Activated T-helper 1 cell treated with anti-CD3 and anti-CD28 coated beads, Interleukin-12 subunit alpha, Interleukin-12 subunit beta, Interleukin-2, Interleukin-4 antibody, amounts not matched to agents 30 ng/mL and 10 ng/mL and 1 ng/mL, durations not matched to agents 14 hours and 24 hours and 36 hours (primary cell): ENCODE measurements around the gene CYP46A1. TPM values are rescaled to one million over a fixed set of nuclear protein-coding genes. Genes with fewer than 3 reads are reported as not detected.
"Not testable (repeated sequence)": the region's sequence is repeated elsewhere in the genome, so short reads cannot be mapped to it uniquely, and the experiment has no call there.

Source experiments
- DNase-seq: peaks from one replicate; pipeline ENCODE4 v3.0.0; 2021; ENCODE audit warnings: low spot score
- H3K27ac Mint-ChIP-seq: one replicate; pipeline ENCODE4 v1.8.0; 2021; ENCODE audit warnings: mild to moderate bottlenecking, mixed read lengths
- H3K27me3 Mint-ChIP-seq: one replicate; pipeline ENCODE4 v1.8.0; 2022; ENCODE audit warnings: mild to moderate bottlenecking, moderate library complexity, mixed read lengths; ENCODE audit not compliant: insufficient read depth
- H3K36me3 Mint-ChIP-seq: one replicate; pipeline ENCODE4 v1.8.0; 2021; ENCODE audit warnings: low read depth, mixed read lengths
- H3K4me1 Mint-ChIP-seq: one replicate; pipeline ENCODE4 v1.8.0; 2021; ENCODE audit warnings: low read depth, mixed read lengths
- H3K4me3 Mint-ChIP-seq: one replicate; pipeline ENCODE4 v1.8.0; 2021; ENCODE audit warnings: mild to moderate bottlenecking, moderate library complexity, mixed read lengths
- H3K9me3 Mint-ChIP-seq: one replicate; pipeline ENCODE4 v1.8.0; 2021; ENCODE audit warnings: mixed read lengths
- intact Hi-C: fragments of 100-400 bp; cut with micrococcal nuclease; formaldehyde crosslinking; loops from one replicate; pipeline ENCODE4 v1.15.1; 2024
- total RNA-seq: library from RNA; stranded (reverse); gene quantifications from 2 replicates; pipeline ENCODE4 v1.2.3, GENCODE V29; 2022

Gene CYP46A1
- total RNA-seq, 1 donor from 2014 or later, result not detected

DNA sequence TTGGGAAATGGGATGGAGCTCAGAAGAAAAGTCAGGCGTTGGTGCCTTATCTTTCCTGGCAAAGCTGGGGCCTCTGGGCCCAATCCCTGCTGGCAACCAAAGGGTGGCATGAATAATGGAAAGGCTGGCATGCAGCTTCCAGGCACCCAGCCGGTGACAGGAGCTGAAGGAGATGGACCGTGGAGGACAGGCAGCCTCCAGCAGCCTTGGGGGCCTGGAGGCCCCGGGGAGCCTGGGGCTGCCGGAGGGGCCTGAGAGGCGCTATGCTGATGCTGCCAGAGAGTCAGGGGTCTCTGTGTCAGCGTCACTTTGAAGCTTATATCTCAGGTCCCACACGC, 70.9 kb downstream of the CYP46A1 start:
- Mint-ChIP-seq H3K27me3 (peaks cover 30% of the 10 kb centered on the region), H3K9me3 (no peaks in the 10 kb centered on the region), H3K4me1 (no peaks in the 10 kb centered on the region), H3K27ac (no peak overlapping the region), H3K36me3 (no peaks in the 10 kb centered on the region), H3K4me3 (no peak overlapping the region)
- intact Hi-C loops, result no loop called here
- no peak for DNase-seq

DNA sequence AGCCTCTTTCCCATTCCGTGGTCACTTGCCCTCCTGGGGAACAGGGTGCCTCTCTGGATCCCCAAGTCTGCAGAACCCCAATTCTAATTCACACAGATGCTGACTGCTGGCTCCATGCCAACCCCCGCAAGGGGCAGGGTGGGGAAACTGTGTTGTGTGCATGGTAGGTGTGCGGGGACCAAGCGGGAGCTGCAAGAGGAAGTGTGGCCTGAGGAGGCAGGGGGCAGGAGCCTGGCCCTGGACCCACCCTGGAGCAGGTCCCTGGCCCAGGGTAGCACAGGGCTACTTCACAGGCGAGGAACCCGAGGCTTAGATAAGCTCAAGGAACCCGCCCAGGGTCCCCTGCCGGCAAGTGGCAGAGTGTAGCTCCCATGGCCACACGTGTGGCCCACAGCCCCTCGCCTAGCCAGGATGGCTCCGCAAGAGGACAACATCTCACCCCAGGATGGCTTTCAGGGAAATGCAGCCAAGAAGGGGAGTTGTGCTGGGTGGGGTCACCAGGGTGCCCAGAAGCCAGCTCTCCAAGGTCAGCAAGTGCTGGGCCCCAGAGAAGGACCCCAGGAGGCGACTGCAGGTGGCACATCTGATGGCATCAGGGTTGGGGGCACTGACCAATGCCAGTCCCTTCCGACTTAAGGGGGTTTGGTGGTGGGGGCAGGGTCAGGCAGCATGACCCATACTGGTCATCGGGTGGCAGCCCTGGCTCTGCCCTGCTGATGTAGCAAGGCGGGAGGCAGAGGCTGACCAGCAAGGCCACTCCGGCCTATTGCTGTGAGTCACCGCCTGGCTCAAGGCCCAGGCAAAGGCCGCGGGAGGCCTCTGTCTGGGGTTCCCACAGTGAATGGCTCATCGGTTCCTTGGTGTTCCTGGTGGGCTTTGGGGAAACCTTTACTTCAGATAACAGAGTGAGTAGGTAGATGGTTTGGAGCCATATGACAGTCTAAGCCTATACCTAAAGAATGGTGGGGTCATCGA, 71.8 kb downstream of the CYP46A1 start:
- no peak overlapping the region for H3K27ac Mint-ChIP-seq
- intact Hi-C loops, result no loop called here
- H3K9me3 Mint-ChIP-seq, result no peaks in the 10 kb centered on the region
- H3K36me3 Mint-ChIP-seq, result no peaks in the 10 kb centered on the region
- no peaks in the 10 kb centered on the region for H3K4me1 Mint-ChIP-seq
- DNase-seq, result no peak
- H3K4me3 Mint-ChIP-seq, result no peak overlapping the region
- H3K27me3 Mint-ChIP-seq, result peaks cover 28% of the 10 kb centered on the region

DNA sequence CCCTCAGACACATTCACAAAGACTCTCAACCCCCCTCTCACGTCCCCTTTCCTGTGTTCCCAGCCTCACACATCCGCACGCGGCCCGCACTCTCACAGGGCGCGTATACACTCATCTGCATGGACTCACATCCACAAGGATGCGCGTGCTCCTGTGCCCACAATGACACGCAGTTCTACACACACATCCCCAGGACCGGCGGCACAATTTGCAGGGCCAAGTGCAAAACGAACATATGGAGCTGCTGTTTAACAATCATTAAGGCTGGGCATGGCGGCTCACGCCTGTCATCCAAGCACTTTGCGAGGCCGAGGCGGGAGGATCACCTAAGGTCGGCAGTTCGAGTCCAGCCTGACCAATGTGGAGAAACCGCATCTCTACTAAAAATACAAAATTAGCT, 72.7 kb downstream of the CYP46A1 start:
- H3K9me3 Mint-ChIP-seq, result no peaks in the 10 kb centered on the region
- H3K36me3 Mint-ChIP-seq, result no peaks in the 10 kb centered on the region
- H3K27me3 Mint-ChIP-seq, result peaks cover 22% of the 10 kb centered on the region
- intact Hi-C loops, result no loop called here
- H3K27ac Mint-ChIP-seq, result no peak overlapping the region
- no peak overlapping the region for H3K4me3 Mint-ChIP-seq
- no peaks in the 10 kb centered on the region for H3K4me1 Mint-ChIP-seq
- no peak for DNase-seq

DNA sequence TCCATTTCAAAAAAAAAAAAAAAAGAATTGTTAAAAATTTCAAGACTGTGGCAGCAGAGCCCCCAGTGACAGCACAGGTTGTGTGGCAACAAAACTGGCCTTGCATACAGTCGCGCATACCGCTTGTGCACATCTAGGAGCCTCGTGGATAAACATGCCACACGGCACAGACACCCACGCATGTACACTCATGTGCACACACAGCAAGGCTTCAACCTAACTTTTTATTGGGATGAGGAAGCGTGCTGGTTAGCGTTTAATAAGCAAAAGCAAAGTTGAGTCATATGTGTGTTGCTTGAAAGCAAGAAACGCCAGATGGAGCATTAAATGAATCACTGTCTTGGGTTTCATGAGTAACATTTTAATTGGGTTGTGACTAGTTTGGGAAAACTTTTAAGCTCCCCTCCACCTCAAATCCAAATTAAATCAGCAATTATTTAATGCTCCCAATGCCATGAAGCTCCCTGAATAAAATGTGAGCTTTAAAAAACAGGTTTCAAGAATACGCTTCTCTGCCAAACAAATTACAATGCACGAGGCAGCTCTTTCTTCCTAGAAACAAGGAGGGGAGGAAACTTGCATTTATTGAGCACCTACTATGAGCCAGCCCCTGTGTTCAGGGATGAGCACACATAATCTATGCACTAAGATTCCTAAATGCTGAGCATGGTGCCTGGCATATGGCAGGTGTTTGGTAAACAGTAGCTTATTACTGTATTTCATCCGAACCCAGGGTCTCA, 73.4 kb downstream of the CYP46A1 start:
- peaks cover 16% of the 10 kb centered on the region for H3K27me3 Mint-ChIP-seq
- intact Hi-C loops, result no loop called here
- H3K4me3 Mint-ChIP-seq, result no peak overlapping the region
- H3K4me1 Mint-ChIP-seq, result no peaks in the 10 kb centered on the region
- no peak for DNase-seq
- no peaks in the 10 kb centered on the region for H3K36me3 Mint-ChIP-seq
- no peaks in the 10 kb centered on the region for H3K9me3 Mint-ChIP-seq
- no peak overlapping the region for H3K27ac Mint-ChIP-seq

DNA sequence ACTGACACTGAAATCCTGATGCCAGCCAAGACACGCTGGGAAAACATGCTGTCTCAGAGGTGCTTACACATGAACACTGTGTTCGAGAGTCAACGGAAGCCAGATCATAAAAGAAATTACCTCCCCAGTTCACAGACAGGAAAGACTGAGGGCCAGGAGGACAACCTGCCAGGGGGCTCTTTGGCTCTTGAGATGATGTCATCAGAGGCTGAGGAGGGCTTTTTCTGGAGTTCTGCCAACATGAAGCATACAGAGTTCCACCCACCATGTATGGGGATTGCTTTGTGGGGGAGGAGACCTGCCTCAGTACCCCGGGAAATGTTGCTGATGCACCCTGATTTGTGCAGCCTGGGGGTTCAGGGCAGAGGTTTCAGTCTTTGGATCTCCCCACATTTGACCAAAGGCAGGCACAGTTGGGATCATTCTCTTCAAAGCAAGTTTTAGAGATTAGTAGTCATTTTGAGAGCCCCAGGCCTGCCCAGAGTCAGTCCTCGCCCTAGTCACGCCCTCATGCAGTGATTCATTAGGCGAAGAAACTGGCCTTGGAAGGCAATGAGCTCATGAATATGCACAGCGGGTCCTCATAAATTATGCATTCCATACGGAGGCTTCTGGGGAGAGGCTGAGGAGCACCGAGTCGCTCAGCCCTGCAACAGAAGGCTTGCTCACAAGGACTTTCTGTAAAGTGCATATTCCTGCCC, 74.2 kb downstream of the CYP46A1 start:
- no peak for DNase-seq
- intact Hi-C loops, result no loop called here

DNA sequence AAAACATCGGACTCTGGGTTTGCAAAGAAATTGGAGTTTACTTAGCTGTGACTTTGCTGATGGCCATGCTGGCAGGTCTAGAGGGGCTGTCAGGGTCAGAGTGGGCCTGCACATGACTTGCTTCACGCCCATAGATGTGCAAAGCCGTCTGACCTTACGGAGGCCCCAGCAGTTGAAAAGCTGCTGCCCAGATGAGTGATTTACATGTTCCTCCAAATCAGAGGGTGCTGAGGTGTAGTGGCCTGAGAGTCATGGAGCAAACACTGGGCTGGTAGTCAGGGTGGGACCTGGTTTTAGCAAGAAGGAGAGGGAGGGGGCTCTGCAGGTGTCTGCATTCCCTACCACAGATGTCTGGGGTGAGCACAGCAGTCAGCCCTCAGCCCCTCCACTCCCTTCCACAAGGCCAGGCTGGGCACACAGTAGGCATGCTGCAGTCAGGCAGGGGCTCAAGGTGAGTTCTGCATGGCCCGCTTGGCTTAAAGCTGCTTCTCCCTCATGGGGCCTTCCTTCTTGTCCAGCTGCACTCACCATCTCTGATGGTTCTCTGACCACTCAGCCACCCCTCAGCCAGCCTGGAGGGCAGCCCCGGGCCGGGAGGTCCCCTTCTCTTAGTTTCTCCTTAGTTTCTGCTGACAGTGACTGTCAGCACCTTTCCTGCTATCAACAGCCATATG, 74.9 kb downstream of the CYP46A1 start:
- no peaks in the 10 kb centered on the region for H3K4me1 Mint-ChIP-seq
- peaks cover 6% of the 10 kb centered on the region for H3K27me3 Mint-ChIP-seq
- no peaks in the 10 kb centered on the region for H3K36me3 Mint-ChIP-seq
- no peak overlapping the region for H3K4me3 Mint-ChIP-seq
- no peak for DNase-seq
- no peaks in the 10 kb centered on the region for H3K9me3 Mint-ChIP-seq
- no peak overlapping the region for H3K27ac Mint-ChIP-seq
- intact Hi-C loops, result no loop called here

More for the DNA sequence above, 74.2 kb downstream of the CYP46A1 start:
- Mint-ChIP-seq H3K4me3 (no peak overlapping the region), H3K4me1 (no peaks in the 10 kb centered on the region), H3K27me3 (peaks cover 10% of the 10 kb centered on the region), H3K9me3 (no peaks in the 10 kb centered on the region), H3K27ac (no peak overlapping the region), H3K36me3 (no peaks in the 10 kb centered on the region)

DNA sequence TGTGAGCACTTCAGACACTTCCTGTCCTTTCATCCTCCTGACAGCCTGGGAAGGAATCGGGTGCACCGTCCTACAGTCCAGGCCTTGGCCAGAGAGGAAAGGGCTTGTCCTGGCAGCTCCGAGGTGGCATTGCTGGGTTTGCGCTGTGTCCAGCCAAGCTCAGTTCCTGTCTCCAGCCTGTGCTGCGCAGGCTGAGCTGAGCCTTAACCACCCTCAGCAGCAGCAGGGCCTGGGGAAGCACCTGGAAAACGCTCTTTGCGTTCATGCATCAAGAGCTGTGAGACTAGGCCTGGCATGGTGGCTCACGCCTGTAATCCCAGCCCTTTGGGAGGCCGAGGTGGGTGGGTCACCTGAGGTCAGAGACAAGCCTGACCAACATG, 75.4 kb downstream of the CYP46A1 start:
- no peak for DNase-seq
- intact Hi-C loops, result no loop called here
- H3K4me1 Mint-ChIP-seq, result no peaks in the 10 kb centered on the region
- no peaks in the 10 kb centered on the region for H3K9me3 Mint-ChIP-seq
- peaks cover 4% of the 10 kb centered on the region for H3K27me3 Mint-ChIP-seq
- H3K4me3 Mint-ChIP-seq, result no peak overlapping the region
- no peak overlapping the region for H3K27ac Mint-ChIP-seq
- no peaks in the 10 kb centered on the region for H3K36me3 Mint-ChIP-seq

DNA sequence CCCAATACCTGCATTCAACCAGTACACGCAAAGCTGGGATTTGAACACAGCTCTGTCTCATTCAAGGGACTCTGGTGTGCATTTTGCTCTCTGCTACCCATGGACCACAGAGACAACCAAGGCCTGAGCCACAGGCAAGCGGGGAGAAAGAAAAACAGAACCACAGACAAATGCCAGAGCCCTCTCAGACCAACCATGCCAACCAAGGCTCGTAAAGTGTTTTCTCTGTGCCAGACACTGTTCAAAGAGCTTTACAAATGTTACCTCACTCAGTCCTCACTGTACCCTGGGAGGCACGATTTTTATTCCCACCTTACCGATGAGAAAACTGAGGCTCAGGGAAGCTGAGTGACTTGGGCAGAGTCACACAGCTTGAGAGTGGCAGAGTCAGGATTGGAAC, 76.7 kb downstream of the CYP46A1 start:
- no peaks in the 10 kb centered on the region for H3K36me3 Mint-ChIP-seq
- DNase-seq, result no peak
- H3K27ac Mint-ChIP-seq, result no peak overlapping the region
- no peak overlapping the region for H3K4me3 Mint-ChIP-seq
- intact Hi-C loops, result no loop called here
- H3K4me1 Mint-ChIP-seq, result no peaks in the 10 kb centered on the region
- peaks cover 2% of the 10 kb centered on the region for H3K27me3 Mint-ChIP-seq
- no peaks in the 10 kb centered on the region for H3K9me3 Mint-ChIP-seq

DNA sequence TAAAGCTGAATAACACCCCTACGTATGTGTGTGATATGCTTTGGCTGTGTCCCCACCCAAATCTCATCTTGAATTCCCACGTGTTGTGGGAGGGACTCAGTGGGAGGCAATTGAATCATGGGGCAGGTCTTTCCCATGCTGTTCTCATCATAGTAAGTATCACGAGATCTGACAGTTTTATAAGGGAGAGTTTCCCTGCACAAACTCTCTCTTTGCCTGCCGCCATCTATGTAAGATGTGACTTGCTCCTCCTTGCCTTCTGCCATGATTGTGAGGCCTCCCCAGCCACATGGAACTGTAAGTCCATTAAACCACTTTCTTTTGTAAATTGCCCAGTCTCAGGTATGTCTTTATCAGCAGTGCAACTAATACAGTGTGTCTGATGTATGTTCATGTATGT, 78.8 kb downstream of the CYP46A1 start:
- DNase-seq, H3K4me3 Mint-ChIP-seq, H3K27me3 Mint-ChIP-seq, intact Hi-C loops, H3K27ac Mint-ChIP-seq, H3K9me3 Mint-ChIP-seq, H3K36me3 Mint-ChIP-seq, H3K4me1 Mint-ChIP-seq: not testable (repeated sequence)

DNA sequence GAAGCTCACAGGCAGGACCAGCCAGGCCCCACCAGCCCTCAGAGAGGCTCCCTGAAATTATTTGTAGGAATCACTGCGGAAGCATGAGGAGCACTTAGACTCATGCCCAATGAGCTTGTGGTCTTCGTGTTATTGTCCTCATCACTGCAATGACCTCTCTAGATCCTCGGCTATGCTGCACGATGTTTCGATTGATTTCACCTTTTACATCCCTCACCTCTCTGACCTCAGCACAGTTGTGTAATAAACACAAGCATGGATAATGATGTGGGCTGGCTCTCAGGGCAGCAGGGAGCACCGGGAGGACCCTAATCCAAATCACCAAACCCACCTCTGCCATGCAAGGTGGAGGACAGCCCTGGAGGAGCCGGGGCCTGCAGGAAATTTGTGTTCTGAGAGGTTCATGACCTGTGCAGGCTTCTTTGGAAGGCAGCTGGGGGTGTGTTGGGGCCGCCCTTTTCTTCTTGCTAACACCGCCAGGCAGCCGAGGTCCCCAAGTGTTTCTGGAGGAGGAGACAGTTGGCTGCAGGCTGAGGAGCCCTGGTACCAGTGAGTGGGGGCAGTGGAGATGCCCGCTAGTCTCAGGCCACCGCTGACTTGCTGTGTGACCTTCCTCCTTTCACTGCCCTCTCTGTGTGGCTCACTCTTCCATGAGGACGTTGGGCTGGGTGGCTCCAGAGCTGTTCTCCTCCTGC, 79.6 kb downstream of the CYP46A1 start:
- H3K4me3 Mint-ChIP-seq, result no peak overlapping the region
- intact Hi-C loops, result no loop called here
- H3K27me3 Mint-ChIP-seq, result peaks cover 2% of the 10 kb centered on the region

DNA sequence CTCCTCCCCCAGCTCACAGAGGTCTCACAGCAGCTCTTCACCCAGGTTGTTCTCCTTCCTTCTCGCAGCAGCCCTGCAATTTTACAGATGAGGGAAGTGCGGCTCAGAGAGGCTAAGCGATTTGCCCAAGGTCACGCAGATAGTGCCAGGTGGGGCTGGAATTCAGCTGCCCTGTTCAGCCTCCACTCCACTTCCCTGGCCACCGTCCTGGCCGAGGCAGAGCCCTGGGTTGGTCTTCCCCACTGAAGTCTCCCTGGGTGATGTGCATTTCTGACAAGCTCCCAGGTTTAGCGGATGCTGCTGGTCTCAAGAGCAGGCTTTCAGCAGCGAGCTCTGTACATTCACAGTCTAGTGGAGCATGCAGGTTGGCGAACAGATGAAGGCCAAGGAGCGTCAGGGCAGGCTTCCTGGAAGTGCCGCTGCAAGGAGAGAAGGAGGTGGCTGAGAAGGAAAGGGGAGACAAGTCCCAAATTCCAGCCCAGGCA, 80.2 kb downstream of the CYP46A1 start:
- H3K4me3 Mint-ChIP-seq, result no peak overlapping the region
- H3K27ac Mint-ChIP-seq, result no peak overlapping the region

More for the DNA sequence above, 79.6 kb downstream of the CYP46A1 start:
- no peak for DNase-seq
- no peaks in the 10 kb centered on the region for H3K9me3 Mint-ChIP-seq
- H3K27ac Mint-ChIP-seq, result no peak overlapping the region
- H3K4me1 Mint-ChIP-seq, result no peaks in the 10 kb centered on the region
- H3K36me3 Mint-ChIP-seq, result no peaks in the 10 kb centered on the region

DNA sequence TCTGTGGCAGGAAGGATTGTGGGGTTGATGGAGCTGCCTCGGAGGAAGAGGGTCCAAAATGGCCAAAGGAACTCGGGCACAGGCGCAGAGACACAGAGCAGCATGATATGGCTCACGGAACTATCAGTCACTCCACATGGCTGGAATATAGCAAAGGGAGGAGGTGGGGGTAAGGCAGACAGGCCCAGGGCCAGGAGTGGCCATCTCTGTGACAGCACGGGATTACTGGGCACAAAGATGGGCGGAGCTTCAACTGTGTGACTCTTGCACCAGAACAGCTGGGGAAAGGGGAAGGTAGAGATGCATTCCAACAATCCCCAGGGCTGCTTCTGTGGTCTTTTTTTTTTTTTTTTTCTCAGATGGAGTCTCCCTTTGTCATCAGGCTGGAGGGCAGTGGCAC, 84.3 kb downstream of the CYP46A1 start:
- intact Hi-C loops, result no loop called here
- Mint-ChIP-seq H3K9me3 (no peaks in the 10 kb centered on the region), H3K27me3 (no peaks in the 10 kb centered on the region), H3K4me3 (no peak overlapping the region), H3K4me1 (no peaks in the 10 kb centered on the region), H3K36me3 (no peaks in the 10 kb centered on the region), H3K27ac (no peak overlapping the region)
- no peak for DNase-seq

More for the DNA sequence above, 80.2 kb downstream of the CYP46A1 start:
- Mint-ChIP-seq H3K4me1 (no peaks in the 10 kb centered on the region), H3K27me3 (peaks cover 2% of the 10 kb centered on the region), H3K36me3 (no peaks in the 10 kb centered on the region), H3K9me3 (no peaks in the 10 kb centered on the region)
- intact Hi-C loops, result no loop called here
- DNase-seq, result no peak
